NCI-H2107 treated with DMSO at 0.1 percent for 48 hours (cell line): ENCODE measurements around the gene MTUS2.

Source experiments
- DNase-seq: peaks from one replicate; lab custom pipeline; 2025; ENCODE audit not compliant: unreplicated experiment; lab: John Stamatoyannopoulos, UW

Gene MTUS2

DNA sequence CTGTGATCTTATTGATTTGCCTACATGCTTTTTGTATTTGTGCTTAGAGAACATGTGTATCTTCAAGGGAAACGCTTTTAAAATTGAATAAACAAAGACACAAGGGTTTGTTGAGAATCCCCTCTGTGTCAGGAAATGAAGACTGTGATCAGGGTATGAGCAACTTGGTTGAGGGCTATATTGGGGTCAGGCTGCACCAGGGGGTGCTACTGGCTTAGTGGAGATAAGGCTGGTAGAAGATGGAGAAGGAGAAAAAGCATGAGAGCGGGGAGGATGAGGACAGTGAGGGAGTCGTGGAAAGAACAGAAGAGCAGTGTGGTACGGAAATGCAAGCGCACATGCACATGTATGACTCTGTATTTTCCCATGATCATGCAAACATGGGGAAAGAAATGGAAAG, 201.6 kb downstream of the MTUS2 start:
- DNase-seq = no peak

DNA sequence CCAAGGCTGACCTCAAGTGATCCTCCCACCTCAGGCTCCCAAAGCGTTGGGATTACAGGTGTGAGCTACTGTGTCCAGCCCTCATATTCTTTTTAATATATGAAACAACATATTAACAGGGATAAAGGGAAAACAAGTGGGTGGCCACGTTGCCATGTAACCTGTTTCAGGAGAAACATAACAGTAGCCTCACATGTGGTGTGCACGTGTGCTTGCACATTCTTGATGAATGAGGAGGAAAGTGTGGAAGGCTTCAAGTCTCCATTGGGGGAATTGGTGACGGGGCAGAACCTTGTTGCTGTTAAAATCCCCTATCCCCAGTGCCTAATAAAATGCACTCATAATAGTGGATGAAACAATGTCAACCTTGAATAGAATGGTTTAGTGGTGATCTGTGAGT, 202.3 kb downstream of the MTUS2 start:
- DNase-seq = no peak

DNA sequence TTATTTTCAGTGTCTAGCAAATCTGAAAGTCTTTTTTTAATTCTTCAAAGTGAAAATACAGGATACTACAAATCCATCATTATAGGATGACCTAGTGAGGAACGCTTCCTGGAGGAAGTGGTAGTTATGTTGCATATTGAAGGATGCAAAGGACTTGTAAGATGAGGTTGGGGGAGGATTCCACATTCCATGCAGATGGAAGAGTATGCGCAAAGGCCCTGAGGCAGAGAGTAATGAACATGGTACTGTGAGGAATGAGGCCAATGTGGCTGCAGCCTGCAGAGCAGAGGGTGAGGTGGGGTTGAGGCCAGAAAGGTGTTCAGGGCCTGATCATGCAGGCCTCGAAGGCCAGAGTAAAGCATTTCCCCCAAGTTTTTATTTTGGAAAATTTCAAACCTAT, 202.8 kb downstream of the MTUS2 start:
- no peak for DNase-seq

DNA sequence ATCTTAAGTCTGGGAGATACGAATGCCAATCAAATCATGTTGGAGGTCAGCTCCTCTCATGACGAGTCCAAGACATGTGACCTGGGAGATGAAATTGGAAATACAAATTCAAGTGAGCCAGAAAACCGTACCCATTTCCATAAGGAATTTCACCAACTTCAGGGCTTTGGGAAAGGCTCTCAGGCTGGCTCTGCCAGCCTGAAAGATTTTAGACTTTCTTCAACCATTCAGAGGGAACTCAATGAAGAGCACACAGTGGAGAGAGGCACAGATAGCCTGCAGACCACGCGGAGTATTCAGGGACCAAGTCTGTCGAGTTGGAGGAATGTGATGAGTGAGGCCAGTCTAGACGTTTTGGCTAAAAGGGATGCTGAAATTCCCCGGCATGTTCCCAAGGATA, 204.6 kb downstream of the MTUS2 start:
- no peak for DNase-seq

DNA sequence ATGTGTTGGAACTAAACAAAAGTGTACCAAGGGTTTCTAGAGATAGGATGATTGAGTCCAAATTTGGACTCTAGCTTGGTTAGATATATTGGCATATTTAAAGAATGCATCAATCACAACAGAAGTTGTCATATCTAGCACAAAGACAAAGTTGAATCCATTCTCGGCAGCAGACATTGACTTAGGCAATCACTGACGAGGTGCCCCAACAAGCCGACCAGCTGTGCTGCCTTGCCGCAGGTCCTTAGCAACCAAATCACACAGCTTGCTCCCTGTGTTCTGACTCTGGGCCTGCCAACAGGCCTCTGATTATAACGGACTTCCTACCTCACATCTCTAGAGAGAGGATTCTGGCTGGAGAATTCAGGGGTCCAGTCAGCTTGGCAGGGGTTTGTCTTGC, 208.7 kb downstream of the MTUS2 start:
- DNase-seq = no peak

- no peak for DNase-seq
These were observed 218.6 kb downstream of the MTUS2 start for GRCh38 chr13:29038700-29039099.

- no peak for DNase-seq
These were observed 219.1 kb downstream of the MTUS2 start for GRCh38 chr13:29039212-29039611.

GRCh38 chr13:29046588-29046987, 226.4 kb downstream of the MTUS2 start:
- no peak for DNase-seq

DNA sequence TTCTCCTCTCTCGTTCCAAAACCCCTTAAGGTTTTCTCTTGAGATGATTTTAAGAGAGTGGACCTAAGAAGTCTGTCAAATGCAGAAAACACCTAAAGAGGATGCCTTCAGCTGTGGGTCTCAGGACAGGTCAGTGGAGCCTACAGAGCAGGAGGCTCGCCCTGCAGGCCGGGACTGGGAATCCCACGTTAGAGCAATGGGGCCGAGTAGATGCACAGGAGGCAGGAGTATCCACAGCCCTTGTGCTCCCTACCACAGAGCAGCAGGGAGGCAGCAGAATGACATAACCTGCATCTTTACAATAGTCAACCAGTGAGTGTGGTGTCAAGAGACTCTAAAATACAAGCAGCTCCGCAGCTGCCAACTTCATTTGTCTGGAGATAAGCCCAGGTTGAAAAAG, 229.4 kb downstream of the MTUS2 start:
- DNase-seq = no peak

GRCh38 chr13:29050719-29051118, 230.6 kb downstream of the MTUS2 start:
- no peak for DNase-seq

GRCh38 chr13:29059800-29060199, 239.7 kb downstream of the MTUS2 start:
- no peak for DNase-seq

GRCh38 chr13:29065142-29065541, 245.0 kb downstream of the MTUS2 start:
- no peak for DNase-seq

GRCh38 chr13:29067306-29067945, 247.3 kb downstream of the MTUS2 start:
- DNase-seq = no peak

DNA sequence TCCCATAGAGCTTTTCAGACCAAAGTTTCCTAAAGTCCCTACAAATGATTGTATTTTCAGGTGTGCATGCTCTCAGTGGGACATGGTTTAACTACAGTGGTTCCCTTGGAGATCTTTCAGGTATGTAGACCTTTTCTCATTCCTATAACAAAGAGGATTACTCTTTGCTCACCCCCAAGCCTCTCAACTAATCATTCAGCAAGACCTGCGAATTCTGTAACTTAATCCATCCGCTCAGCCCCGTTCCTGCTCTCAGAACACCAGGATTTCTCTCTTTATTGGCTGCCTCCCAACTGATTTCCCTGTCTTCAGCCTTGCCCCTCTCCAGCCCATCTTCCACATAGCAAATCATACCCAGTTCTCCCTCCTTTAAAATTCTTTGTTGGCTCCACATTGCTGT, 253.6 kb downstream of the MTUS2 start:
- DNase-seq = no peak

GRCh38 chr13:29077051-29077813, 257.1 kb downstream of the MTUS2 start:
- DNase-seq = no peak

DNA sequence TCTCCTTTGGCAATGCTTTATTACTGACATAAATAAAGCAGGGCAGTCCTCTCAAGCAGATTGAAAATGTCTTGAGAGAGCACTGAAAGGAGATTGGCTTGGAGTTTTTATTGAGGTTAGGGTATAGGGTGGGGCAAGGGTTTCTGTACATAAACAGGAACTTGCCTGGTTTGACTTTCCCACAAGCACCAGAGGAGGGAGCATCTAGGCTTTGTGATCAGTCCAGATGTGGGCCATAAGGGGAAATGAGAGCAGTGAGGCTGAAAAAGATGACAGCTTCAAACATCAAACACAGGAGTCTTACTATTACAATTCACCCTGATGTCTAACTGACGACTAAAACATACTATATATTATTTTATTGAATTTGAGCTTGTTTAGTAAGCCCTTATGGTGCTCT, 260.9 kb downstream of the MTUS2 start:
- DNase-seq = no peak

GRCh38 chr13:29081697-29082440, 261.7 kb downstream of the MTUS2 start:
- no peak for DNase-seq

- no peak for DNase-seq
These were observed 279.8 kb downstream of the MTUS2 start for GRCh38 chr13:29099781-29100406.

GRCh38 chr13:29100758-29101157, 280.6 kb downstream of the MTUS2 start:
- no peak for DNase-seq

DNA sequence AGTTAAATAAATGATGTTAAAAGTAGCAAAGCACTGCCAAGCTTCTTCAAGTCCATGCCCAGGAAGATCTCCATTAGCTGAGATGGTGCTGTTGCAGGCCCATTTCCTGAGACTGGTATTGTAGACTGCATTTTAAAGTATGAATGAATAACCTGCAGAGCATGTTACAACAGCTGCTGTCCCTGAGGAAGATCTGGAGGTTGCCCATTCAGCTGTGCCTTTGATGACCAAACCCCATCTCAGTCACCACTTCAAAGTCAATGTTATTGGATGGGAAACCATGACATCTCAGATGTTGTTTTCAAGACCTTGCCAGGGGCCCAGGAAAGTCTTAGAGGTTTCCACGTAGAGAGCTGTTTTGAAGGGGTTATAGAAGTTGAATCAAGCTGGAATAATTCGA, 281.3 kb downstream of the MTUS2 start:
- DNase-seq = no peak

DNA sequence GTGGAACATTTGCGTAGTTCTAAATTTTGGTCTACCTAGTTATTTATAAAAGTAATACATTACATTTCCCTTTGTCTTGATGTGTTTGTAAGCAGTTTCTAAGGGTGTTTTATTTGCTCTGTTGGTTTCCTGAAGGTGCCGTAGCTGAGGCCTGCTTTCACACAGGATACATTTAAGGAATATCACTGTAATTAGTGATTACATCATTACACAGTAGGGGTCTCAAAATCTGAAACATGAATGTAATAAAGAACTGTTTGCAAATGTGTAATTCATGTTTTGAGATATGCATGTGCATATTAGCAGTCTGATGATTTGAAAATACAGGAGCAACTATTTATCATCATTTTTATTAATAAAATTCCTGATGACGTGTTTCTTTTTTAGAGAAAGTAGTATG, 281.8 kb downstream of the MTUS2 start:
- DNase-seq = no peak
